GM06990 (cell line): Measurements from ENCODE around the gene TENM3.

Source experiments
- DNase-seq: peaks from one replicate; pipeline ENCODE4 v3.0.0-alpha.2; 2011; ENCODE audit not compliant: insufficient read length; ENCODE audit errors: extremely low read depth
- H3K27me3 ChIP-seq: replicated peaks from 2 replicates; pipeline ENCODE4 v1.6.0; 2011; ENCODE audit warnings: low read length; ENCODE audit not compliant: control insufficient read depth, insufficient read depth
- H3K36me3 ChIP-seq: 2 replicates; pipeline ENCODE4 v1.5.1; 2011; ENCODE audit warnings: low read length; ENCODE audit not compliant: control insufficient read depth, insufficient read depth
- H3K4me3 ChIP-seq: replicated peaks from 2 replicates; pipeline ENCODE4 v1.5.1; 2011; ENCODE audit warnings: low read depth, mild to moderate bottlenecking, control low read depth, low read length
- TF ChIP-seq, protein P1 (sequence below): IDR thresholded peaks from 2 replicates; pipeline ENCODE4 v1.5.1; 2011; ENCODE audit warnings: low read length, control low read depth, mild to moderate bottlenecking, inconsistent platforms; ENCODE audit not compliant: insufficient read depth, poor library complexity, severe bottlenecking

The TENM3 gene

DNA sequence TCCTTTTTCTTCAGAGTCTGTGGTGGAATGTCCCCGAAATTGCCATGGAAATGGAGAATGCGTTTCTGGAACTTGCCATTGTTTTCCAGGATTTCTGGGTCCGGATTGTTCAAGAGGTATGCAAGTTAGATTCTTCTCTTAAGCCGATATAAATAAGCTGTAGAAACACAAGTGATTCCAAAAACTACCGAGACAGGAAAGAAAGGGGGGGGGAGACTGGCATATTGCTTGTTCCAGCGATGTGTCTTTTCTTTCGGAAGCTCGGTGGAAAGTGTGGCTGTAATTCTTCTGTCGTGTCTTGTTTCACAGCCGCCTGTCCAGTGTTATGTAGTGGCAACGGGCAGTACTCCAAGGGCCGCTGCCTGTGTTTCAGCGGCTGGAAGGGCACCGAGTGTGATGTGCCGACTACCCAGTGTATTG is 437.0 kb downstream of the TENM3 start:
- H3K4me3 ChIP-seq, result no peak overlapping the region
- TF ChIP-seq, protein P1, sequence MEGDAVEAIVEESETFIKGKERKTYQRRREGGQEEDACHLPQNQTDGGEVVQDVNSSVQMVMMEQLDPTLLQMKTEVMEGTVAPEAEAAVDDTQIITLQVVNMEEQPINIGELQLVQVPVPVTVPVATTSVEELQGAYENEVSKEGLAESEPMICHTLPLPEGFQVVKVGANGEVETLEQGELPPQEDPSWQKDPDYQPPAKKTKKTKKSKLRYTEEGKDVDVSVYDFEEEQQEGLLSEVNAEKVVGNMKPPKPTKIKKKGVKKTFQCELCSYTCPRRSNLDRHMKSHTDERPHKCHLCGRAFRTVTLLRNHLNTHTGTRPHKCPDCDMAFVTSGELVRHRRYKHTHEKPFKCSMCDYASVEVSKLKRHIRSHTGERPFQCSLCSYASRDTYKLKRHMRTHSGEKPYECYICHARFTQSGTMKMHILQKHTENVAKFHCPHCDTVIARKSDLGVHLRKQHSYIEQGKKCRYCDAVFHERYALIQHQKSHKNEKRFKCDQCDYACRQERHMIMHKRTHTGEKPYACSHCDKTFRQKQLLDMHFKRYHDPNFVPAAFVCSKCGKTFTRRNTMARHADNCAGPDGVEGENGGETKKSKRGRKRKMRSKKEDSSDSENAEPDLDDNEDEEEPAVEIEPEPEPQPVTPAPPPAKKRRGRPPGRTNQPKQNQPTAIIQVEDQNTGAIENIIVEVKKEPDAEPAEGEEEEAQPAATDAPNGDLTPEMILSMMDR, result no peak
- no peak for DNase-seq
- no peaks in the 10 kb centered on the region for H3K36me3 ChIP-seq
- H3K27me3 ChIP-seq, result no peaks in the 10 kb centered on the region

DNA sequence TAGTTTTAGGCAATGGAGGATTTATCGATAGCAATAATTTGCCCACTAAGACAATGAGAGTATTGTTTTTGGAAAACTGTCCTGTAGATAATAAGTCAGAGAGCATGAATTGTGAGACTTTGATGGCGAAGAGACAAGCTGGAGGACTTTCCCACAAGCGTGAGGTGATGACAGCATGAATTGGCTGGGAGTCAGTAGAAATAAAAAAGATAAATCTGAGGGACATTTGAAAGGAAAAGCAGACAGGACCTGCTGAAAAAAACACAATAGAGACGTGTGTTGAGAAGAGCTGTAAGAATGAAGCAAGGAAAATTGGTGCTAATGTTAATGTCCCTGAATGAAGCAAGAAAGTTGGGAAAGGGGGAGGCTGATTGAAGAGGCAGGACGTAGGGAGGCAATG is 440.5 kb downstream of the TENM3 start:
- Histone ChIP-seq H3K36me3 (no peaks in the 10 kb centered on the region), H3K27me3 (no peaks in the 10 kb centered on the region), H3K4me3 (no peak overlapping the region)
- TF ChIP-seq, protein P1, result no peak
- DNase-seq, result no peak

DNA sequence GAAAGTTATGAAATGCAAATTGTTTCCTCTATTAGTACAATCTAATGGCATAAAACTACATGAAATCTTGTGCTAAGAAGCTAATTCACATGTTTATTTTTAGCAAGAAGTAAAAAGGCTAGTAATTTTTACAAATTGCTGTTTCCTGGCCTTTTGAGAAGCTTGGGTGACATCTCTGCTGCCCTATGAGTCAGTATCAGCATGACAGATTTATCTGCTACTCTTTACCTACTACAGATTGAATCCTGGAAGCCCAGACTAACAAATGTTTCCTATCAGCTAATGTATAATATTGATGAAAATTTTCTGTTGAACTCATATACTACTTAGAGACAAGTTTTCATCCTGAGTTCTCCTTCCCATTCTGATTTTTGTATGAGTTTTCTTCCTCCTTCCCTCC is 441.6 kb downstream of the TENM3 start:
- no peaks in the 10 kb centered on the region for H3K27me3 ChIP-seq
- no peak overlapping the region for H3K4me3 ChIP-seq
- DNase-seq, result no peak
- TF ChIP-seq, protein P1, result no peak
- H3K36me3 ChIP-seq, result no peaks in the 10 kb centered on the region

DNA sequence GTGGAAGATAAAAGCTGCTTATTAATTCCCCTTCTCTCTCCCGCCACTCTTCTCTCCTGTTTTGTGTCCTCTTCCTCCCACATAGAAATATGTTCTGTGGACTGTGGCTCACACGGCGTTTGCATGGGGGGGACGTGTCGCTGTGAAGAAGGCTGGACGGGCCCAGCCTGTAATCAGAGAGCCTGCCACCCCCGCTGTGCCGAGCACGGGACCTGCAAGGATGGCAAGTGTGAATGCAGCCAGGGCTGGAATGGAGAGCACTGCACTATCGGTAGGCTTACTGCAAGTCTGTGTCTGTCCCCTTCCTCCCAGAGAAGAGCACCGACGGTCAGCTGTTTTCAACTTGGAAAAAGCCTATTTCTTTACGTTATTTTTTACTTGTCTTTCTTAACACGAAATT is 444.9 kb downstream of the TENM3 start:
- Histone ChIP-seq H3K27me3 (no peaks in the 10 kb centered on the region), H3K36me3 (no peaks in the 10 kb centered on the region), H3K4me3 (no peak overlapping the region)
- DNase-seq, result no peak
- TF ChIP-seq, protein P1, result no peak

DNA sequence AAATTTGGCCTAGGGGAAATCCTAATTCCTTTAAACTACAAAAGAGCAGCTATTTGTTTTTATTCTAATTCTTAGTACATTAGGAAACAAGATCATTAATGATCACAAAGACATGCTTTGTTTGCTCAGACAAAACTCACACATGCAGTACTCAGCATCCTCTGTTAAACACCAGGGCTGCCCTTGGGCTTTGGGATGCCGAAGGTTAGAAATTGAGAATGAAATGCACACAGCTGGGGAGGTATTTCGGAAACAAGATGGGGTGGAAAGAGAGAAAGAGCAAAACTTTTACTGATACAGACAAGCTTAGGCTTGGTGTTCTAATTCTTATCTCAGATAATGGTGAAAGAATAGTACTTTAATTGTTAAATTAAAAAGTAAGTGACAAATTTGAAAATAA is 451.3 kb downstream of the TENM3 start:
- Histone ChIP-seq H3K4me3 (no peak overlapping the region), H3K36me3 (no peaks in the 10 kb centered on the region), H3K27me3 (no peaks in the 10 kb centered on the region)
- no peak for DNase-seq
- TF ChIP-seq, protein P1, result no peak

DNA sequence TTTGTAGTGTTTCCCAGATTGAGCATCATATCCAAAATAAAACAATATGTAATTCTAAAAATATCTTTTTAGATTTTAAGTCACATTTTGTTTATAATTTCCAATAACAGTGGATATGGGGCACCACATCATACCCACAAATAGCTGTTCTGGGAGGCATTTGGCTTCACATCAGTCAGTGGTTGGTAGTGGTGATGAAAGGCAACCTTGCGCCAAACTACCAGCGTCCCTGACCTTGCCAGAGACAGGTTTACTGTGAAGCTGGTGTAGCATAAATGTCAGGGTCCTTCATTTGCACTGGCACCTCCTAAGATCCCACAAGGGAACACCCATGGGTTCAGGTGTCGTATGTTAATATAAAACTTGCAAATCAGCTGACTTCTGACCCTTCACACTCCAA is 451.8 kb downstream of the TENM3 start:
- TF ChIP-seq, protein P1, result no peak
- no peaks in the 10 kb centered on the region for H3K27me3 ChIP-seq
- no peak overlapping the region for H3K4me3 ChIP-seq
- no peak for DNase-seq
- no peaks in the 10 kb centered on the region for H3K36me3 ChIP-seq
